HG03457 (cell line): Measurements from ENCODE around the gene HAUS8.

Experiments used
- ATAC-seq: cut with Tn5 transposase; IDR thresholded peaks from one replicate; pipeline ENCODE4 v1.9.1; 2021; ENCODE audit warnings: moderate number of reproducible peaks; ENCODE audit not compliant: unreplicated experiment

HAUS8 gene

DNA sequence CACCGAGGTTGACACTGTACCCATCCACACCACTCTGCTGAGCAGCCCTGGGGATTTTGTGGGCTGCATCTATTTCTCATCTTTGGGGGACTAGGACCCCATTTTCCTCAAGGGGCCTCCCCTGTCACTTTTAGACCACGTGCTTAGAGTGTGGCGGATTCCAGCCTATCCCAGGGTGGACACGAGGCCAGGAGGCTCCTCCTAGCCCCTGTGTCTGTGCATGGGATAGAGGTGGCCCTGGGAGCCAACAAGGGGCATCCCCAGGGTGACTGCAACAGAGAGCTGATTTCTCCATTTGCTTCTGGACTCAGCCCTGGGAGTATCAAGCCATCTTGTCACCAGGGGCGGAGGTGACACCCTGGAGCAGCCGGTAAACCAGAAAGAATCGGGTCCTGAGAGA, 72.8 kb downstream of the HAUS8 start:
- ATAC-seq = no peak

DNA sequence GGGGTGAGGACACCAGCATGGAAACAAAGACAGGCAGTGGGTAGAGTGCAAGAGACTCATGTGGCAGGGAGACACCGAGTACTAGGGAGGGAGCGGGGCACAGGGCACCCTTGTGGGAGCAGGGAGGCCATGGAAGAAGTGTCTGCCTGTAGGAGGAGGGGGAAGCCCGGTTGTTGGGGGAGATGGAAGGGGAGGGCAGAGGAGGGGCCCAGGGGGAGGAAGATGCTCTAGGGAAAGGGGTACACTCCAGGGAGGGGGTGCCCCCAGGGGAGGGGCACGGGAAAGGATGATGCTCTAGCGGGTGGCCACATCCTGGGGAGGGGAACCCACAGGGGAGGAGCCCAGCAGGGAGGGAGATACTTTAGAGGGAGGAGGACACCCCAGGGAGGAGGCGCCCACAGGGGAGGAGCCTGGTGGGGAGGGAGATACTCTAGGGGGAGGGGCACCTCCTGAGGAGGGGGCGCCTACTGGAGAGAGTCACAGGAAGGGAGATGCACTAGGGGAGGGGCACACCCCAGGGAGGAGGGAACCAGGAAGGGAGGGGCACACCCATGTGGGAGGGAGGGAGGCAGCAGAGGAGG, 73.6 kb downstream of the HAUS8 start:
- no peak for ATAC-seq
